Measurements from ENCODE around the gene CCDC15. TPM values are rescaled to one million over a fixed set of nuclear protein-coding genes. Genes with fewer than 3 reads are reported as not detected.

Gene CCDC15
- total RNA-seq, 4 donors from 2014 or later, result 2.0 to 11.5 (median 3.8) TPM

- Histone ChIP-seq H3K27ac (no peak within 1 kb of the TSS), H3K4me3 (no peak within 1 kb of the TSS), H3K4me1 (peaks cover 8% of the 10 kb centered on the region), H3K9me3 (no peaks in the 10 kb centered on the region), H3K27me3 (peaks cover 5% of the 10 kb centered on the region), H3K36me3 (no peaks in the 10 kb centered on the region)
- TF ChIP-seq CTCF (IDR thresholded peaks at IDR 0.05) (no peak), POLR2AphosphoS5 (IDR thresholded peaks at IDR 0.05) (no peak), POLR2A (IDR thresholded peaks at IDR 0.05) (no peak), EP300 (IDR thresholded peaks at IDR 0.05) (no peak)
- no peak for DNase-seq (ENCODE audit: low spot score in 2 of 2)
- WGBS, result 92% methylated on average over 3 of the region's 3 CpGs
Measured at GRCh38 chr11:124918950-124919349, 35.1 kb upstream of the CCDC15 start, which contains the start of gene HEPN1. TSS of gene HEPN1 (plus strand) at chr11:124919250.

DNA sequence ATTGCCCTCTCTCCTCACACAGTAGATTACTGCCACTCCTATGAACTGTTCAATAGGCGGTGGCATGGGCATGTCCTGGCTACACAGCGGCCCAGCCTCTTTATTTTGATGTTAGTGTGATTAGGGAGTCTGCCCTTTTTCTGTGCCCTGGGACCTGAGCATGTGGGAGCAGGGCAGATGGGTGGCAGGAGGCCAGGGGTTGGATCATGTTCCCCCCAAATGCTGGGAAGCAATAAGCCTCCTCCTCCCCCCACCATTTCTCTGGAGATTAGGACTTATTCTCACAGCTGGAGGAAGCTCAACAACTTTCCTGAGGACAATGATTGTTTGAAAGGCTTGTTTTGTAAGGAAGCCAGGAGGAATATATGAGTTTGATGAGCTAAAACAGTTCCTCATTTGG, 34.1 kb upstream of the CCDC15 start:
- WGBS, result 89% methylated on average over 2 of the region's 2 CpGs
- Histone ChIP-seq H3K4me3 (no peak overlapping the region), H3K27me3 (peaks cover 5% of the 10 kb centered on the region), H3K27ac (no peak overlapping the region), H3K9me3 (no peaks in the 10 kb centered on the region), H3K4me1 (peaks cover 8% of the 10 kb centered on the region), H3K36me3 (no peaks in the 10 kb centered on the region)
- peak in 1 of 2 donors; percentile 24 for DNase-seq (ENCODE audit: low spot score in 2 of 2)
- TF ChIP-seq CTCF (IDR thresholded peaks at IDR 0.05), result no peak
- TF ChIP-seq POLR2A (IDR thresholded peaks at IDR 0.05), result no peak
- no peak for TF ChIP-seq EP300 (IDR thresholded peaks at IDR 0.05)
- no peak for TF ChIP-seq POLR2AphosphoS5 (IDR thresholded peaks at IDR 0.05)

- Histone ChIP-seq H3K36me3 (no peaks in the 10 kb centered on the region), H3K9me3 (no peaks in the 10 kb centered on the region), H3K4me3 (peak overlapping the region; percentile 52), H3K27ac (no peak overlapping the region), H3K27me3 (peaks cover 5% of the 10 kb centered on the region), H3K4me1 (peaks cover 8% of the 10 kb centered on the region)
- peak in 1 of 2 donors; percentile 34 for DNase-seq (ENCODE audit: low spot score in 2 of 2)
- WGBS, result 83% methylated on average over 5 of the region's 5 CpGs
- no peak for TF ChIP-seq CTCF (IDR thresholded peaks at IDR 0.05)
- TF ChIP-seq POLR2A (IDR thresholded peaks at IDR 0.05), result no peak
- TF ChIP-seq POLR2AphosphoS5 (IDR thresholded peaks at IDR 0.05), result no peak
- no peak for TF ChIP-seq EP300 (IDR thresholded peaks at IDR 0.05)
Measured at GRCh38 chr11:124920356-124920755, 33.6 kb upstream of the CCDC15 start.

DNA sequence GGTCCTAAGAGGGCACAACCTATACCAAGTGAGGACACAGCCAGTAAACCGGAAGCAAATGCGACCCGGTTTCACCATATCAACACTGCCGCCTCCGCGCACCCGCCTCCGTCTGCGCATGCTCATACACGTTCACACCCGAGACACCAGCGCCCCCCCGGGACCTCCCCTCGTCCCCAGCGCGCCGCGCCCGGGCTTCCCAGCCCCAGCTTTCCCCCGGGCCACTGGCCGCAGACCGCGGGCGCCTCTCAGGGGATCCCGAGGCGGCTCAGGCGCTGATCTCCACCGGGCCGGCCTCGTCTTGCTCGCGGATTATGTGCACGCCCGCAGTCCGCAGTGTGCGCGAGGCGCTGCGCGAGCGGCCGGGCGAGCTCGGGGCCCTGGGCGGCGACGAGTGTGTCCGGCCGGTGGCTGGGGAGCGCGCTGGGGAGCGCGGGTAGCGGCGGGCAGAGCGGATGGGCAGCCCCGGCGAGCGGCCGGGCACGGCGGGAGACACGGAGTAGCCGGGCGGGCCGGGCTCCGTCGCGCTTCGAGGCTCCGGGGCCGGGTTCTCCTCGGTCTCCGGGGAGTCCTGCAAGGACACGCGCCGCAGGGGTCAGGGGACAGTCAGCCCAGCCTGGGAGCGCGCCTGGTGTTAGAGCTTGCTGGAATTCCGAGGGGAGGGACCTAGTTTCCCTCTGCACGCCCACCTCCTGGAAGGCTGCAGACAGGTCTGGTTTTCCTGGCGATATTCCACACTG, 33.0 kb upstream of the CCDC15 start:
- Histone ChIP-seq H3K27me3 (peaks cover 5% of the 10 kb centered on the region), H3K9me3 (no peaks in the 10 kb centered on the region), H3K4me3 (peak overlapping the region; percentile 52), H3K36me3 (no peaks in the 10 kb centered on the region), H3K4me1 (peaks cover 8% of the 10 kb centered on the region), H3K27ac (peak overlapping the region; percentile 59)
- TF ChIP-seq CTCF (IDR thresholded peaks at IDR 0.05) (no peak), POLR2A (IDR thresholded peaks at IDR 0.05) (no peak), POLR2AphosphoS5 (IDR thresholded peaks at IDR 0.05) (no peak), EP300 (IDR thresholded peaks at IDR 0.05) (no peak)
- peak; percentile 82 to 85 for DNase-seq (ENCODE audit: low spot score in 2 of 2)
- 12% methylated on average over 28 of the region's 82 CpGs for WGBS

- Histone ChIP-seq H3K27me3 (peaks cover 5% of the 10 kb centered on the region), H3K36me3 (no peaks in the 10 kb centered on the region), H3K9me3 (no peaks in the 10 kb centered on the region), H3K27ac (no peak overlapping the region), H3K4me1 (peaks cover 8% of the 10 kb centered on the region), H3K4me3 (no peak overlapping the region)
- TF ChIP-seq POLR2A (IDR thresholded peaks at IDR 0.05), result no peak
- no peak for TF ChIP-seq EP300 (IDR thresholded peaks at IDR 0.05)
- WGBS, result 89% methylated on average over 4 of the region's 4 CpGs
- no peak for DNase-seq (ENCODE audit: low spot score in 2 of 2)
Measured at GRCh38 chr11:124922831-124923230, 31.2 kb upstream of the CCDC15 start.

Measured in suprapubic skin (tissue), 4 donors.